HFF-Myc (cell line): ENCODE measurements around the gene PRSS8.

Experiments used
- DNase-seq: peaks from one replicate; pipeline ENCODE4 v3.0.0-alpha.2; 2011; ENCODE audit warnings: low read depth; ENCODE audit errors: extremely low read depth
- H3K4me3 ChIP-seq: replicated peaks from 2 replicates; pipeline ENCODE4 v1.5.1; 2011; ENCODE audit warnings: low read depth, mild to moderate bottlenecking, control low read depth, low read length
- CTCF ChIP-seq: IDR thresholded peaks from 2 replicates; pipeline ENCODE4 v1.5.1; 2012; ENCODE audit warnings: mild to moderate bottlenecking, low read depth, low read length, control low read depth; ENCODE audit errors: missing control alignments

PRSS8 gene

DNA sequence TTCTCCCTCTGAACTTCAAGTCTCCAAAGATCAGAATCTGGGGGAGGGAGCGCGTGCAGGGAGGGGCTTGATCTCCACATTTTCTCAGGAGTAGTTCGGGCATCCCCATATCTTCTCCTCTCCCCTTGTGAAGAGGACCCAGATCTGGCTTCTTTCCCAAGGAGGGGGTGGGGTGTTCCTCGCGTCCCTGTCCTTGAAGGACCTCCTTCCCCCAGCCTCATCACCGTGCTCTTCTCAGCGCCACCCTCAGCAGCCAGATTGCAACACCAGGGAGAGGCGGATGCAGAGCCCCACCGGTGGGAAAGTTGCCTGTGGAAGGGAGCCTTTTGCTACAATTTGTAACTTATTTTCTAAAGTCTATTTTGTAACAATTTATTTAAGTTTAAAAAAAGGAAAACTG is 52.4 kb downstream of the PRSS8 start:
- no peak overlapping the region for H3K4me3 ChIP-seq
- TF ChIP-seq CTCF = no peak
- no peak for DNase-seq

DNA sequence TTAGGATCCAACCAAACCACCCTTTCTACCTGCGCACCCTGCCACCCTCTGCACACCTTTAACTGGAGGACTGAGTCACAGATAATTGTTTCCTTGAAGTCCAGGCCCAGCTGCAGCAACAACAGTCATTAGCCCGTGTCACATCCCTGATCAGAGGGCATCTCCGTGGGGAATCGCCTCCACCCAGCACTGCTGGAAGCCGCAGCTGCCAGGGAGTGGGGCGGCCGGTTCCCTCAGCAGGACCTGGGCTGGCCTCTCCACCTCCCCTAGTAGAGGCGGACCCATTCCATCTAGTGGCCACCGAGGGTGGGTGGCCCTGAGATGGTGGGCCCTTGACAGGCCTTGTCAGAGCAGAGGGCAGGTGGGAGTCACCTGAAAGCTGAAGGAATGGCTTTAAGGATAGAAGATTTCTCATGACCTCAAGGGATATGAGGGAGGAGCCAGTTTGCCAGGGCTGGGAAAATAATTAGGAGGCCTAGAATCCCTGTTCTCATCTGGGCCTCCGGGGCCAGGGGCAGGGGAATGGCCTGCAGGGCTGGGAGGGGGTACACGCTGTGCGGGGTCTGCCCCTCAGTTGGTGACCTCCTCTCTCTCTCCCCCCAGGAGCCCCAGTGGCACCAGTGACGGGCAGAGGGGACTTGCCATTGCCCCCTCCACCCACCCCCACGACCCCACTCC is 53.0 kb downstream of the PRSS8 start:
- no peak for TF ChIP-seq CTCF
- DNase-seq = no peak
- no peak overlapping the region for H3K4me3 ChIP-seq
